GM18873 (cell line): ENCODE measurements around the gene DENND2D.

Source experiments
- ATAC-seq: cut with Tn5 transposase; IDR thresholded peaks from one replicate; pipeline ENCODE4 v1.9.1; 2021; ENCODE audit warnings: mild to moderate bottlenecking, moderate library complexity, moderate number of reproducible peaks; ENCODE audit not compliant: unreplicated experiment, low FRiP score

The DENND2D gene

DNA sequence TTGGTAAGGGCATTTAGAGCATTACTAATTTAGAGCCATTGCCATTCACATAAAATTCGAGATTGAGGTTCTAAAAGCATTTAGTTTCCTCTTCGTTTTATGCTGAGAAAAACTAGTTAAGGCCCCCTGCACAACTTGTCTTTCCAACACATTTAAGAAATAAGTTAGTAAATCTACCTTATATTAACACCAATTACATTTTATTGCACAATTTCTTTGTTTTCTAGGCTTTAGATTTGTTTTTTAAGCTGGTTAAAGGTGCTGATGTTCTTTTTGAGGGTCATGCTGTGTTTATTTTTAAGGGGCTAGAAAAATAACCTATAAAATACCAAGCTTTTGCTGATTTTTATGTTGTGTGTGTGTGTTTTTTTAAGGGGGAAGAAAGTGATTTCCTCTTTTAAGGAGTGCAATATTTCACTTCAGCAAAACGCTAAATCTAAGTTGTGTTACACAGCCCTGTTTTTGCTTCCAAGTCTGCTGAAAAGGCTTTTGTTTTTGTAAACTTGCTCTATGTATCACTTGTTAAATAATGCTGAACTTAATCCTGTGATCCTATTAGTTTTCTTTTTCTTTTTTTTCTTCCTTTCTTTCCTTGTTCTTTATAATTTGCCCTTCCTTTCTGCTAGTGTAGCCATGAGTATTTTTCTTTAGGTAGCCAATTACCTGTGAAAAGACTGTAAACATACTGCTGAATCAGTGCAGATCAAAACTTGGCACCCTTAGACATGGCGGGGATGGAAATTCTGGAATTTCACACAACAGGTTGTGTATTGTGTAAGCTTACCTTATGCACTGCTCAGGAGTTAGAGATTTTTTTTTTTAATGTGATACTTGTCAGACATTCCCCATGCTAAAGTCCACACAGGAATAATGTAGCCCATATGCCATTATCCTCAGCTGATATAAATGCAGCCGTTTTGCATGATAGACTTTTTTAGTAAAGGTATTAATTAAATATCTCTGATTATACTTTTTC lies 58.9 kb downstream of the DENND2D start:
- ATAC-seq = no peak

GRCh38 chr1:111140680-111140967 lies 59.8 kb downstream of the DENND2D start:
- ATAC-seq = no peak

GRCh38 chr1:111139956-111140679 lies 60.3 kb downstream of the DENND2D start, which contains the start of the genes CEPT1 and DRAM2:
TSS of gene CEPT1 (plus strand) at chr1:111140223. CDS start at chr1:111147715, 7,492 bp downstream.
TSS of gene DRAM2 (minus strand) at chr1:111140093. CDS start at chr1:111131554, 8,539 bp downstream.
- ATAC-seq = peak; percentile 64

DNA sequence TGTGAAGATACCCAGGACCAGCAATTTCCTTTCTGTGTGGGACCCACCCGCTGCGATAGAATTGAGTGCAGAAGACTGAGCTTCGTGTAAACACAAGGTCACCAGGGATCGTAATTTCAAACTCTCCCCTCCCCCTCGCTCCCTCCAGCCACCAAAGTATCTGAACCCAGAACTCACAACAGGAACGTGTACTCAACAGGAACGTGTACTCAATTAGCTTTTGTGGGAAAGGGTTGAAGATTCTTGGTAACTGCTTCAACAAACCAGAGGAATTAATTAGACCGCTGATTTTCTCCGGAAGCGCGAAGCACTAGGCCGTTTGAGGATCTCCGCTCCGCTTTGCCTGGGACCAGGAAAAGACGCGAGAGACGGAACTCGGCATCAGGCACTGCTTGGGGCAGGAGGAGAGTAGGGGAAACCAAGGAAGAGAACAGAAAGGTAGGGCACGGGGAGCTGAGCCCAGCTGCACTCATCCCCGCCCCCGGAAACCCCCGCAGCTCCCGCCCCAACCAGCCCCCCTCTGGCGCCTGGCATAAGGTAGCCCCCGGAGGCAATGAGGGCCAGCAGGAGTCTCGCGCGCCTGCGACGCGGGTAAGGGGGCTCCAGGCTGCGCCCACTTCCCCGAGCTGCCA lies 61.0 kb downstream of the DENND2D start:
- peak; percentile 14 for ATAC-seq
